Measurements from ENCODE around the gene BOK. TPM values are rescaled to one million over a fixed set of nuclear protein-coding genes. Genes with fewer than 3 reads are reported as not detected.

Gene BOK
- total RNA-seq, 1 experiment from 2014 or later: 33.9 TPM

- no peak overlapping the region for H3K27ac ChIP-seq (ENCODE audit: insufficient read length, low read depth, low read length)
- no peak overlapping the region for H3K18ac ChIP-seq (ENCODE audit: insufficient read length, low read depth, low read length)
- H3K56ac ChIP-seq (ENCODE audit: insufficient read length, low read depth, low read length): no peak overlapping the region
- H2BK12ac ChIP-seq (ENCODE audit: insufficient read length, low read depth, low read length): no peak overlapping the region
- H4K91ac ChIP-seq (ENCODE audit: insufficient read length, low read depth, low read length): no peak overlapping the region
- H4K20me1 ChIP-seq (ENCODE audit: control insufficient read depth, insufficient read depth, insufficient read length): no peaks in the 10 kb centered on the region
- no peak overlapping the region for H4K5ac ChIP-seq (ENCODE audit: insufficient read length, low read depth, low read length)
- DNase-seq: no peak
- peaks cover 5 to 26% (median 13%) of the 10 kb centered on the region in 3 experiments; a peak in 6 of 7 replicates for H3K36me3 Mint-ChIP-seq (ENCODE audit: insufficient read depth in 1 of 3, low read depth in 3 of 3)
- no peaks in the 10 kb centered on the region; the same call in 1 of the 2 replicates for H3K79me2 ChIP-seq (ENCODE audit: insufficient read depth, low read length)
- no peak overlapping the region for H3T11ph ChIP-seq (ENCODE audit: low read length)
- H3K9me3 ChIP-seq (ENCODE audit: control insufficient read depth, low read depth, low read length): no peaks in the 10 kb centered on the region
- no peak overlapping the region; a peak in 1 of 7 replicates for H3K27ac Mint-ChIP-seq
- H3K4ac ChIP-seq (ENCODE audit: low read depth, low read length): no peak overlapping the region
- no peak overlapping the region for H3K4me3 Mint-ChIP-seq
- no peaks in the 10 kb centered on the region for H3K79me1 ChIP-seq (ENCODE audit: insufficient read depth, low read depth, low read length, poor library complexity, severe bottlenecking)
- no peak overlapping the region for H3K23ac ChIP-seq (ENCODE audit: insufficient read length, low read depth, low read length)
- no peak overlapping the region for H2BK15ac ChIP-seq (ENCODE audit: low read depth, low read length)
- peaks cover 4% of the 10 kb centered on the region; the same call in 1 of the 2 replicates for H3K4me1 ChIP-seq (ENCODE audit: insufficient read depth, low read length)
- peaks cover 0 to 3% of the 10 kb centered on the region in 2 experiments; a peak in 3 of 5 replicates for H3K9me3 Mint-ChIP-seq
- H2AFZ ChIP-seq (ENCODE audit: low read length): no peak overlapping the region
- H3K4me1 Mint-ChIP-seq: peaks cover 12 to 15% of the 10 kb centered on the region in 2 experiments
- H2BK120ac ChIP-seq (ENCODE audit: low read depth, low read length, poor library complexity, severe bottlenecking): no peak overlapping the region
- H3K4me2 ChIP-seq (ENCODE audit: insufficient read depth, insufficient read length, low read length): no peak overlapping the region
- H3K14ac ChIP-seq (ENCODE audit: insufficient read depth, low read length): no peak overlapping the region
- H3K9ac ChIP-seq (ENCODE audit: extremely low read depth, insufficient read length, low read length): no peak overlapping the region
- no peak overlapping the region for H4K8ac ChIP-seq (replicated peaks; ENCODE audit: insufficient read length, low read depth, low read length)
- TF ChIP-seq, protein P1, sequence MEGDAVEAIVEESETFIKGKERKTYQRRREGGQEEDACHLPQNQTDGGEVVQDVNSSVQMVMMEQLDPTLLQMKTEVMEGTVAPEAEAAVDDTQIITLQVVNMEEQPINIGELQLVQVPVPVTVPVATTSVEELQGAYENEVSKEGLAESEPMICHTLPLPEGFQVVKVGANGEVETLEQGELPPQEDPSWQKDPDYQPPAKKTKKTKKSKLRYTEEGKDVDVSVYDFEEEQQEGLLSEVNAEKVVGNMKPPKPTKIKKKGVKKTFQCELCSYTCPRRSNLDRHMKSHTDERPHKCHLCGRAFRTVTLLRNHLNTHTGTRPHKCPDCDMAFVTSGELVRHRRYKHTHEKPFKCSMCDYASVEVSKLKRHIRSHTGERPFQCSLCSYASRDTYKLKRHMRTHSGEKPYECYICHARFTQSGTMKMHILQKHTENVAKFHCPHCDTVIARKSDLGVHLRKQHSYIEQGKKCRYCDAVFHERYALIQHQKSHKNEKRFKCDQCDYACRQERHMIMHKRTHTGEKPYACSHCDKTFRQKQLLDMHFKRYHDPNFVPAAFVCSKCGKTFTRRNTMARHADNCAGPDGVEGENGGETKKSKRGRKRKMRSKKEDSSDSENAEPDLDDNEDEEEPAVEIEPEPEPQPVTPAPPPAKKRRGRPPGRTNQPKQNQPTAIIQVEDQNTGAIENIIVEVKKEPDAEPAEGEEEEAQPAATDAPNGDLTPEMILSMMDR (conservative IDR thresholded peaks at IDR 0.05): no peak
- no peak overlapping the region for H2BK5ac ChIP-seq (ENCODE audit: insufficient read length, low read length)
- no peaks in the 10 kb centered on the region for H3K27me3 Mint-ChIP-seq (ENCODE audit: low read depth)
- no peak overlapping the region for H2AK5ac ChIP-seq (ENCODE audit: insufficient read length, low read length)
- no peaks in the 10 kb centered on the region for H3K27me3 ChIP-seq (ENCODE audit: insufficient read depth, low read length)
- H2BK20ac ChIP-seq (ENCODE audit: low read depth, low read length, poor library complexity, severe bottlenecking): no peak overlapping the region
- no peaks in the 10 kb centered on the region for H3K23me2 ChIP-seq (ENCODE audit: insufficient read length, low read depth, low read length, poor library complexity, severe bottlenecking)
- WGBS (ENCODE audit: extremely low coverage, insufficient read length, low lambda C conversion rate): 98% methylated on average over 8 of the region's 20 CpGs
Measured at GRCh38 chr2:241619597-241620418, 61.3 kb downstream of the BOK start.
